Activated CD4-positive, alpha-beta T cell treated with anti-CD3 and anti-CD28 coated beads, Interleukin-2, amount 50 U/mL, for 16 hours (primary cell): ENCODE measurements around the gene RPL6.

Experiments used
- DNase-seq: peaks from one replicate; pipeline ENCODE4 v3.0.0-alpha.2; 2020

RPL6 gene

DNA sequence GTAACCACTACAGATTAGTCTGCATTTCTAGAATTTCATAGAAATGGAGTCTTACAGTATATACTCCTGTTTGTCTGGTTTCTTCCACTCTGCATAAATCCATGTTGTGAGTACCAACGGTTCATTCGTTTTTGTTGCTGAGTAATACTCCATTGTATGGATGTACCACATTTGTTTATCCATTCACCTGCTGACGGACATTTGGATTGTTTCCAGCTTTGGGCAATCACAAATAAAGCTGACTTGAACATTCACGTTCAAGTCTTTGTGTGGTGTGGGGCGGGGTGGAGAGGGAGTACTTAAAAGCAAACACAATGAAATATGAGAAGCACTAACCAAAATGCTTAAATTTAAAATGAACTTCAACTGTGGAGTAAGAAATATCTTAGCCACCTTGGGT, 34.3 kb downstream of the RPL6 start:
- DNase-seq: no peak

DNA sequence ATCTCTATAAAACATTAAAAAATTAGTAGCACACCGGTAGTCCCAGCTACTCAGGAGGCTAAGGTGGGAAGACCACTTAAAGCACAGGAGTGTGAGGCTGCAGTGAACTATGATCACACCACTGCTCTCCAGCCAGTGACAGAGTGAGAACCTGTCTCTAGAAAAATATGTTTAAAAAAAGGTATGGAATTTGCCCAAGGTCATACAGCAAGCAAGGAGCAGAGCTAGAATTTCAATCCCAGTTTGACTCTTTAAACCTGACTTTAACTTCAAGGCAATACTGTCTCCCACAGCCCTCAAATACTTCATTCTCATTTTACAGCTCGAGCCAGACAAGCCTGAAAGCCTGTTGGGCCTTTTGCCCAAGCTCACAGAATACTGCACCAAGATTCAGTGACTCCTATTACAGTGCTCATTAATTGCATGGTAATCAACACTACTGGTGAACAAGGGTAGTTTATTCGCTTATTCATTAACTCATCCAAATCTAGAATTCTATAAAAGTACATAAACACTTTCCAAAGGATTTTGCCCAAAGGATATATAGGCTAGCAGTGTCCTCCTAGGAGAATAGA, 35.2 kb downstream of the RPL6 start:
- no peak for DNase-seq

DNA sequence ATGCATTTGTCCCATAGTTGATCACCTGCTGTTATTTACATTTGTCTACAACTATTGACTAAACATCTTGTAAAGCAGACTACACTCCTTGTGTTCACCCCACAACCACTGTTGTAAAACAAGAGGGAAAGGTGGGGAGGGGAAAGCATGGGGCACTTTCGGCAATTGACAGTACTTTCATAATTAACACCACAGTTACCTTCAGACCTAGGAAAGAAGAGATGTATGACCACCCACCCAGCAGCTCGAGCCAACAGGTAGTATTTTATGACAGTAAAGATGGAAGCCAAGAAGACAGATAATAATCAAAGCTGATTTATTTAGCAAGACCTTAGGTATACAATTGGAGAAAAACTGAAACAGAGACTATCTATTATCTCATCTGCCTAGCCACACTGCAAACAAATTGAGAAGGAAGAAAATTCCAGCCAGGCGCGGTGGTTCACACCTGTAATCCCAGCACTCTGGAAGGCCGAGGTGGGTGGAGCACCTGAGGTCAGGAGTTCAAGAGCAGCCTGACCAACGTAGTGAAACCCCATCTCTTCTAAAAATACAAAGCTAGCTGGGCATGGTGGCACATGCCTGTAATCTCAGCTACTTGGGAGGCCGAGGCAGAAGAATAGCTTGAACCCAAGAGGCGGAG, 38.4 kb downstream of the RPL6 start:
- DNase-seq: no peak

DNA sequence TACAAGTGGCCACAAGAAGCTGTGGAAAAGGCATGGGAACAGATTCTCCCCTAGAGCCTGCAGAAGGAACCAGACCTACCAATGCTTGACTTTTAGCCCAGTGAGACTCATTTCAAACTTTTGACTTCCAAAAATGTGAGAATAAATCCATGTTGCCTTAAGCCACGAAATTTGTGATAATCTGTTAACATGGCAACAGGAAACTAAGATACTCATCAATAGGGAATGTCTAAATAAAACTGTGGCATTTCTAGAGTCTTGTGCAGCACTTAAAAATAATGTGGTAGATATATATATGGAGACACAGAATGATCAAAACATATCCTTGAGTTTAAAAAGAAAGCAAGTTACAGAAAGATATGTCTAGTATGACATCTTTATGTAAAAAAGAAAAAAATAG, 39.2 kb downstream of the RPL6 start:
- DNase-seq: no peak

DNA sequence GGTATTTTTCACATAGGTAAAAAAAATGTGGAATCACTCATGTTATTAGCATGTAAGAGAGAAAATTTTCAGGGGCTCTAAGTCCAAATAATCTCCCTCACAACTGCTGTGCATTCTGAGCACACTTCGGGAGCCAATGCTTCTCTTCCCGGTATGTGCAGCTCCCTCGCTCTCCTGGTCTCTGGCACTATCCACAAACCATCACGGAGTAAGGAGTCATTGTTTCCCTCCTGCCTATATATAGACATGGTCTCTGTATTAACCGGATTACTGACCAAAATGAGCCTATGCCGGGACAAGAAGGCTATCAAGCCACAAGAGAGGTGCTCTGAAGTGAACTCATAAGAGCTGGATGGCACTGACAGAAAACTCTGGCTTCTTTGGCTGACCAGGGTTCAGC, 40.5 kb downstream of the RPL6 start:
- DNase-seq: no peak

DNA sequence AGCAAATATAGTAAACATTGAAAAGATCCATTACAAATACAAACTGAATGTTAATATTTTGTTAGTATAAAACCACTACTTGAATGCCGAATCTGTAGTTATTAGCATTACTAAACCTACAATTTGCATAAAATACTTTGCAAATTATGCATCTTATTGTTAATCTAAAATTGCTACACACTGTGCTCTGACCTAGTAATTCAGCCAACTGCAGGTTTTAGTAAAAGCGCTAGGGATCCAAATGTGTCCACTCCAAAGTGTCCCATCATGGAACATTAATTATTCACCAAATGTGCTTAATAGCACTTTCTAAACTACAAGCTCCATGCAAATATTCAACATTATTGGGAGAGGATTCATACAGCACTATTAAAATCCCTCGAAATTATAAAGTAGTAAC, 41.4 kb downstream of the RPL6 start:
- no peak for DNase-seq

DNA sequence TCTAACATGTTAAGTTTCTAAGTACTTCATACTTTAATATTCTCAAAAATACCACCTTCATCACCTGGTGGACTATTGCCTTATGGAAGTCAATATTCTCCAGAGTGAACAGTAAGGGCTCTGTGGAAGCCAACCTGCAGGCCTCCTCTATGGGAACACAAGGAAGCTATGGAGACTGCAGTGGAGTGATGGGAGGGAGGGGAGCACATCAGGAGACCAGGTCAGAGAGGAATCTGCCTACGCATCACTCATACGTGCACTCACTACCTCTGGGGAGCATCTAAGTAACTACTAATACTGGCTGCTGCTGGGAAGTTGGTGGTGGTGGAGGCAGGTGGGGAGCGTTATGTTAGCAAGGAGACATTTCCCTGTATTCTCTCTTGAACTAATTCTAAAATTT, 47.1 kb downstream of the RPL6 start:
- DNase-seq: no peak

DNA sequence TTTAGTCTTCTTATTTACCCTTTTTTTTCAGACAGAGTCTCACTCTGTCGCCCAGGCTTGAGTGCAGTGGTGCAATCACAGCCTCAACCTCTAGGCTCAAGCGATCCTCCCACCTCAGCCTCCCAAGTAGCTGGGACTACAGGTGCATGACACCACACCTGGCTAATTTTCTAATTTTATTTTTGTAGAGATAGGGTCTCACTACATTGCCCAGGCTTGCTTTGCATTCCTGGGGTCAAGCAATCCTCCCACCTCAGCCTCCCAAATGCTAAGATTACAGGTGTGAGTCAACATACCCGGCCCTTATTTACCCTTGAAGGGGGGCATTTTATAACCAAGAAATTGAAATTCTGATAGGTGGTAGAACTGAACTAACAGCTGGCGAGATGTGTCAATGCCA, 48.1 kb downstream of the RPL6 start:
- no peak for DNase-seq

DNA sequence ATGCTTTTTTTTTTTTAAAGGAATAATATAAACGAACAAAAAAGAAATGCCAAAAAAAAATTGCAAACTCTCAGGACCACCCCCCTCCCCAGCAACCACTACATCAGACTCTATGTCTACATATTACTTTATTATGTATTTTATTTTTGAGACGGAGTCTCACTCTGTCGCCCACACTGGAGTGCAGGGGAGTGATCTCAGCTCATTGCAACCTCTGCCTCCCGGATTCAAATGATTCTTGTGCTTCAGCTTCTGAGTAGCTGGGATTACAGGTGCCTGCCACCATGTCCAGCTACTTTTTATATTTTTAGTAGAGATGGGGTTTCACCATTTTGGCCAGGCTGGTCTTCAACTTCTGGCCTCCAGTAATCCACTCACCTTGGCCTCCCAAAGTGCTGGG, 50.1 kb downstream of the RPL6 start:
- no peak for DNase-seq

DNA sequence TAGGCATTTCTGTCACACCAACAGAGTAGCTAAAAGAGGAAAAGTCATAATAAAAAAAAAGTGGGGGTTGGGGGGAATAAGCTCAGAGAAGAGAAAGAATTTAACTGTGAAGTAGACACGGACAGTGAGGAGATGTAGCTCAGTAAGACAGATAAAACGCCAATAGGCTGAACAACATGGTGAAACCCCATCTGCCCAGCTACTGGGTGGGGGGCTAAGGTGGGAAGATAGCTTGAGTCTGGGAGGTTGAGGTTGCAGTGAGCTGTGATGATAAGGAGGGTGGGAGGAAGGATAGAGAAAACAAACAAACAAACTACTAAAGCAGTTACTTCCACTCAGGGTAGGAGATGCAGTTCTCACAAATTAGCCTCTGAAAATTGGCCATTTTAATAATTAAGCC, 52.2 kb downstream of the RPL6 start:
- no peak for DNase-seq
